Smooth muscle cell of the brain vasculature (primary cell): ENCODE results near the gene GNAT1.
"Not testable (repeated sequence)": the region's sequence is repeated elsewhere in the genome, so short reads cannot be mapped to it uniquely, and the experiment has no call there.

Source experiments
- DNase-seq: peaks from one replicate; pipeline ENCODE4 v3.0.0-alpha.2; 2012; ENCODE audit warnings: low read depth, low spot score

The GNAT1 gene

GRCh38 chr3:50220109-50220508, 28.7 kb downstream of the GNAT1 start:
- no peak for DNase-seq

DNA sequence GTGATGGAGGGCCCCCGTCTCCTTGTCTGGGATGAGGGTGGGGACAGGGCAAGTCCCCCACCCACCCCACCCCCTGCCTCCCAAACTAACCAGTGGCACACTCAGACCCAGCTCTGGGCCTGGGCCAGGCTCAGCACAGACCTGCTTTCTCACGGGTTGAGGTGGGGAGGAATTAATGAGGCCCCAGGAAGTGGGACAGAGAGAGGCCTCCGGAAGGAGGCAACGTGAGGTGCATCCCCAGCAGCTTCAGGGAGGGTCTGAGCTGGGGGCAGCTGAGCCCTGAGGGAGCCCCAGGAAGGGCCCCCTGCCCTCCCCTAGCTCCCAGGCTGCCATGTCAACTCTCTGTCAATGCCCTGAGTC, 29.6 kb downstream of the GNAT1 start:
- DNase-seq: no peak

DNA sequence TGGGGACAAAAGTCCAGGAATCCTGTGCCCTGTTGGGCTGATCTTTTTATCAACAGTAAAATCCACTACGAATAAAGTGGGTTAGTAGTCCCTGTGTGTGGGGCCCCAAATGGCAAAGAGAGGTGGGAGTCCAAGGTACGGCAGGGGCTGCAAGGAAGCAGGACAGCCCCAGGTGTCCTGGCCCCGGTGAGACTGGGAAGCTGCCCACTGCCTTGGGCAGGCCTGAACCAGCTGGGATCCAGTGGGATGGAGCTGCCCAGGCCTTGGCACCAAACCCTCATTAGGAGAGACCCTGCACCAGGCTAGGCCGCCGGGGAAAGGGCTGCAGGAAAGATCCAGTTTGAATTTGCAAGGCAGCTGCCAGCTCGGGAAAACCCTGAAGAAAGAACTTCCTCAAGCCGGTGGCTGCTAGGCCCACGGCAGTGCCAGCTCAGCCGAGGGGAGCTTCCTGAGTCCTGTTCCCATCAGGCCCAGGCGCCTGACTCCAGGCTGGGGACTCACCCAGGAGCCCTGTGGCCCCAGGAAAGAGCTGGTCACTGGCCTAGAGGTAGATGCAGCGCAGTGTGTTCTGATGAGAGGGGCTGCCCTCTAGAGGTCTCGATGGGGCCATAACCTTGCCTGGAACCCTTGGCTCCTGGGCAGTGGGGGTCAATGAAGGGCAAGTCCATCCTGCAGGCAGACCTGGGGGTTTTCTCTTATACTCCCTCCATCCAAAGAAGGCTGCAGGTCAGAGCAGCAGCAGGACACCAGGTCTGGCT, 30.2 kb downstream of the GNAT1 start:
- DNase-seq: no peak

DNA sequence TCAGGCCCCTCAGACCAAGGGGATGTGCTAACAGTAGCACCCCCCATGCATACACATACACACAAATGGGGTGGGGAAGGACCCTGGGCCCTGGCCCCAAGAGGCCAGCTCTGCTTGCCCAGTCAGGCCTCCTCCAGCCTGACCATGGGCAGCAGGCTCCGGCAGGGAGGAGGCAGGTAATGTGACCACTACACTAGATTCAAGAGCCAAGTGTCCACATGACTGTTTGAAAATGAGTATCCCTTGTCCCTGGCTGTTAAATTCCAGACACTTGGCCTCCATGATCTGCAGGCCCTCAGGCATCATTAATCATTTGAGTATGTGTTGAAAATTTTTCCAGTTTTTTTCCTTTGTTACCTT, 30.7 kb downstream of the GNAT1 start:
- DNase-seq: no peak

GRCh38 chr3:50224639-50225038, 33.2 kb downstream of the GNAT1 start:
- no peak for DNase-seq

GRCh38 chr3:50226888-50227389, 35.5 kb downstream of the GNAT1 start:
- no peak for DNase-seq

DNA sequence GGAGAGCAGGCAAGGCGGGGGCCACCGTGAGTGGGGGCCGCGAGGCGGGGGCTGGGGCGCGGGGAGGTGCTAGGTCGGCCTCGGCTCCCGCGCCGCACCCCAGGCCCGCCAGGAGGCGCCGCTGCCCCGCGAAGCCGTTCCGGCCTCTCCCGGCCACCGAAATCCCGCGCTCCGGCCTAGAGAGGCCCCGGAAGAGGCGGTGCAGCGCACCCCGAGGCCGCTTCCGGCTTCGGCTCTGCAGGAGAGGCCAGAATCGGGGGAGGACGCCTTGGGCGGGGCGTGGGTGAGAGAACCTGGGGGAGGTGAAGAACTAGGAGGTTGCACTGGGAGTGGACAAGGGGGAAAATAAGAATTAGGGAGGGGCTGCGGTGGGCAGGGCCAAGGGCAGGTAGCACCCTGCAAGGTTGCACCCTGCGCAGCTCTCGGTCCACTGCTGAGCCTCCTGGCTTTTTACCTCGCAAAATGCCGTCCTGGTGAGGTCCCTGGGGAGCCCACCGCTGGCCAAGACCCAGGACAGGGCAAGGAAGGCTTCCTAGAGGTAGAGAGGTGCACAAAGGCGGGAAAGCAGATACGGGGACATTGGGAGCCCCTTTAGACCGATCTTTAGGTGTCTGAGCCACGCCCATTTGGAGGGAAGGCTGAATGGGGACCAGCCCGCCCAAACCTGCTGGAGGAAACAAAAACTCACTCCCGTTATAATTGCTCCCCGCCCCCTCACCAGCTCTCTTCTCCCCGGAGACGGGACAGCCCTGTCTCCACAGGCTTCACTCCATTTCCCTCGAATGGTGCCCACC, 36.2 kb downstream of the GNAT1 start:
- no peak for DNase-seq

DNA sequence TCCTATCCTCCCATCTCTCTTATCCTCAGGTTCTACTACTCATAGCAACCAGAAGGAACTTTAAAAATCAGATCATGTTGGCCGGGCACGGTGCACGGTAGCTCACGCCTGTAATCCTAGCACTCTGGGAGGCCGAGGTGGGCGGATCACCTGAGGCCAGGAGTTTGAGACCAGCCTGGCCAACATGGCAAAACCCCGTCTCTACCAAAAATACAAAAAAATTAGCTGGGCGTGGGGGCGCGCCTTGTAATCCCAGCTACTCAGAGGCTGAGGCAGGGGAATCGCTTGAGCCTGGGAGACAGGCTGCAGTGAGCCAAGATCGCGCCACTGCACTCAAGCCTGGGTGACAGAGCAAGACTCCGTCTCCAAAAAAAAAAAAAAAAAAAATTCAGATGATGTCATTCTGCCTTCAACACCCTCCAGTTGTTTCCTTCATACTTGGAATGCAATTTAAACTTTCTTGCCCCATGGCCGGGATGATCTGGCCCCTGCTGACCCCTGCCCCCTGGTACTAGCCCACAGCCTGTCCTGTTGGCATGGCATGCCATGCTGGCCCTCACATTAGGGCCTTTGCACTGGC, 36.9 kb downstream of the GNAT1 start:
- DNase-seq: not testable (repeated sequence)

DNA sequence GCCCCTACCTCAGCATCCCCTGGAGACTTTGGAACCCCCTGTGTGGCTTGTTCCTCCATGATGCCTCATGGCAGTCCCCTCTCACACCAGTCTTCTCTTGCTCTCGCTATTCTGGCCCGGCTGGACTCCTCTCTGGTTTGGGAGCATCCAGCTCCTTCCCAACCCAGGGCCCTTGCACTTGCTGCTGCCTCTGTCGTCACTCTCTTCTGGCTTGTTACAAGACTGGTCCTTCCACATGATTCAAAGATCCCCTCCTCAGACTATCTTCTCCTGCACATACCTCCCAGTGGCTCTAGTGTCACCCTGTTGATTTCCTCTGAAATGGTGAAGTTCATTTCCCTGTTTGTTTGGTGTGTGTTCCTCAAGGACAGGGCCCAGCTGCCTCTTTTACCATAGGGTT, 38.1 kb downstream of the GNAT1 start:
- DNase-seq: no peak

- no peak for DNase-seq
These were observed 38.8 kb downstream of the GNAT1 start for GRCh38 chr3:50230104-50230793.

DNA sequence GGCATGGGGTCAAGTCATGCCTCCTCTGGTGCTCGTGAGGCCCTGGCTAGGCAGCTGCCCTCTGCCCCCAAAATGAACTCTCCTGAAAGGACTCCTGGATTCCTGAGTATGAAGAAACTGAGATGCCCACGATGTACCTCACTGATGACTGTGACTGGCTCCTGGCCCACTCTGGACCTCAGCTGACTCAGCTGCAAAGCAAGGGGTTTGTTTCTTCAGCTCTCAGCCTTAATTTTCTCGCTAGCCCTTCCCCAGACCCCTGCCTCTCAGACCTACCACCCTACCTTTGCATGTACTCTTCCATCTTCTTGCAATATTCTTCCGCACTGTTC, 39.4 kb downstream of the GNAT1 start:
- DNase-seq: no peak

- no peak for DNase-seq
These were observed 40.2 kb downstream of the GNAT1 start for GRCh38 chr3:50231581-50231980.

- DNase-seq: no peak
These were observed 40.9 kb downstream of the GNAT1 start for GRCh38 chr3:50232303-50232702.

- DNase-seq: no peak
These were observed 41.8 kb downstream of the GNAT1 start for GRCh38 chr3:50233176-50233575.

DNA sequence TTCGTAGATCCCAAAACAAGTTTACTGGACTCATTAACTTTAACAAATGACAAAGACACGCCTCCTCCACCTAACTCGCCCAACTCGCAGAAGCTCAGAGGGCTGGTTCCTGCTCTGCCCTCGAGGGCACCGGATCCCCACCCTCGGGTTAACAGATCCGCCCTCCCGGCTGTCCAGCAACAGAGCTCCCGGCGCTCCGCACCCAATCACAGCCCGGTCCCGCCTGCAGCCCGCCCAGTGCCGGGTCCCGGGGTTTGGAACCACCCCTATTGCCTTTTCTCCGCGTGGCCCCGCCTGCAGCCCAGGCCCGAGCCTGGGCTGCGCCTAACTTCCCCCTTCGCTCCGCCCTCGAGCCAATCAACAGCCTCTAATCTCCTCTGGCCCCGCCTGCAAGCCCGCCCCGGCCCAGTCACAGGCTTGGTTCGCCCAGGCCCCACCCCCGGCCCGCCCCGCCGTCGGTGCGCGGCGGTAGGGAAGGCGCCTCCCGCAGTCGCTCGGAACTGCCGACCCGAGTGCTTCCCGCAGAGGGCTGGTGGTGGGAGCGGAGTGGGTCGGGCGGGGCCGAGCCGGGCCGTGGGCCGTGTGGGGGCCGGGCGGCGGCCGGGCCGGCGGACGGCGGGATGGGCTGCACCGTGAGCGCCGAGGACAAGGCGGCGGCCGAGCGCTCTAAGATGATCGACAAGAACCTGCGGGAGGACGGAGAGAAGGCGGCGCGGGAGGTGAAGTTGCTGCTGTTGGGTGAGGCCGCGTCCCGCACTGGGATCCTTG, 44.5 kb downstream of the GNAT1 start, which contains the start of gene GNAI2:
TSS of gene GNAI2 (plus strand) at position 489 of the 768 bp plus-strand sequence. CDS start at position 621, 132 bp downstream.
- peak; percentile 94 for DNase-seq

DNA sequence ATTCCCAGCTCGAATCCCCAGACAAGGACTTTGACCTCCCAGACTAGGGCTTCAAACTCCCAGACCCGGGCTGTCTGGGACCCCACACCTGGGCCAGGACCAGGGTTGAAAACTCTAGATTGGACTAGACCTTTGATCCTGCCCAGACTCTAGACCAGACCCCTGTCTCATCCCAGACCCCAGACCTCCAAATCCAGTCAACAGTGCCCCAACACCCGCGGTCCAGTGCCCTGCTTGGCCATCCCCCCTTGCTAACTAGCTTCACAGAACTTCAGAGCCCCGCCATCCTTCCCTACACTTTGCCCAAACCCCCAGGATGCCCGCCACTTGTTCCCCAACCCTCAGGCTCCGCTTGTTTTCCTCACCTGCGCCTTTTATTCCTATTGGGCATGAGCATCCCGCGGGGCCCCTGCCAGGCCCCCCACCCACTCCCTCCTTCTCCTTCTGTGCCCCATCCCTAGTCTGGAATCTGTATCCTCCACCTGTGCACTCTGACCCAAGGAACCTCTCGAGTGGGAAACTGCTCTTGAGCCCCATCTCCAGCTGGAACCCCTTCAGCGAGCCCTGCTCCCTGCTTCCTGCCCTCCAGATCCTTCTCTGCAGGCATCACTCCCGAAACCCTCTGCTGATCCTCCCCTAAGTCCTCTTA, 45.2 kb downstream of the GNAT1 start:
- no peak for DNase-seq

GRCh38 chr3:50237133-50237651, 45.8 kb downstream of the GNAT1 start:
- DNase-seq: no peak

GRCh38 chr3:50237754-50238548, 46.5 kb downstream of the GNAT1 start:
- no peak for DNase-seq

- no peak for DNase-seq
These were observed 47.2 kb downstream of the GNAT1 start for GRCh38 chr3:50238549-50239026.

DNA sequence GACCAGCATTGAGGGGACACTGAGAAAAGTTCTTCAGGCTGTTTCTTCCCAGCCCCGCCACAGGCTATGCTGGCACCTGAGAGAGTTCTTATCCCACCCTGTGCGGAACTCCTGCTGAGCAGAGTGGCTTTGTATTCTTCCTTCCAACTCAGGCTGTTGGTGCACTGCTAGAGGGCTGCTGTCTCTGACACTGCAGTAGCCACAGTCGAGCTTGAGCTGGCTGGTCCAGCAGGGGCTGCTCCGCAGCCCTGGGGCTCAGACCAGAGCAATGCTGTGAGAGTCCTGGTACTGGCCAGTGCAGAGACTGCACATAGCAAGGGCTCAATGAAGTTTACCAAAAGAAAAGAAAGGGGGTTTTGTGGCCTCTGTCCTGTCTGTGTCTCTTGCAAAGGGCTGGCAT, 48.2 kb downstream of the GNAT1 start:
- DNase-seq: no peak
